Stimulated activated CD8-positive, alpha-beta memory T cell treated with anti-CD3 and anti-CD28 coated beads, Interleukin-15, amount 100 ng/mL, for 48 hours (primary cell): ENCODE measurements around the gene MACROD1.

Experiments
- DNase-seq, 2 donors: peaks; one replicate each; pipeline ENCODE4 v3.0.0-alpha.2; 2020; ENCODE audit warnings: low read depth in 2 of 2

MACROD1 gene

GRCh38 chr11:64113462-64113780 is 52.5 kb downstream of the MACROD1 start:
- no peak for DNase-seq

- DNase-seq: no peak
These were observed 53.0 kb downstream of the MACROD1 start for GRCh38 chr11:64112771-64113461.

- DNase-seq: no peak
These were observed 55.2 kb downstream of the MACROD1 start for GRCh38 chr11:64110465-64111375.

GRCh38 chr11:64109332-64109731 is 56.6 kb downstream of the MACROD1 start:
- DNase-seq: no peak

- no peak for DNase-seq
These were observed 58.6 kb downstream of the MACROD1 start for GRCh38 chr11:64107303-64107702.

GRCh38 chr11:64104632-64105031 is 61.3 kb downstream of the MACROD1 start:
- no peak for DNase-seq

GRCh38 chr11:64103277-64103985 is 62.5 kb downstream of the MACROD1 start:
- no peak for DNase-seq

- no peak for DNase-seq
These were observed 63.7 kb downstream of the MACROD1 start for GRCh38 chr11:64102005-64102738.

GRCh38 chr11:64101461-64101860 is 64.5 kb downstream of the MACROD1 start:
- DNase-seq: no peak

GRCh38 chr11:64100782-64101353 is 65.0 kb downstream of the MACROD1 start:
- no peak for DNase-seq

GRCh38 chr11:64100360-64100759 is 65.6 kb downstream of the MACROD1 start:
- no peak for DNase-seq

- DNase-seq: no peak
These were observed 66.5 kb downstream of the MACROD1 start for GRCh38 chr11:64099436-64099835.

GRCh38 chr11:64098318-64098831 is 67.5 kb downstream of the MACROD1 start:
- no peak for DNase-seq

GRCh38 chr11:64097468-64098317 is 68.2 kb downstream of the MACROD1 start:
- no peak for DNase-seq

GRCh38 chr11:64096835-64097234 is 69.1 kb downstream of the MACROD1 start:
- no peak for DNase-seq

GRCh38 chr11:64095949-64096348 is 70.0 kb downstream of the MACROD1 start:
- DNase-seq: no peak

GRCh38 chr11:64095273-64095817 is 70.6 kb downstream of the MACROD1 start:
- DNase-seq: no peak

GRCh38 chr11:64094463-64095260 is 71.3 kb downstream of the MACROD1 start:
- no peak for DNase-seq
